B cell (primary cell): ENCODE results near the gene RNF26.

Source experiments
- EZH2 ChIP-seq: IDR thresholded peaks from 2 replicates; pipeline ENCODE4 v1.6.1; 2012; ENCODE audit warnings: borderline replicate concordance, low read depth, mild to moderate bottlenecking, moderate library complexity, low read length; ENCODE audit not compliant: insufficient read depth, poor library complexity, severe bottlenecking
- TF ChIP-seq, protein P1 (sequence below): fragments of 200-600 bp; IDR thresholded peaks from one replicate; pipeline ENCODE4 v1.8.0; 2022; ENCODE audit warnings: antibody characterized with exemption, mild to moderate bottlenecking

GRCh38 chr11:119297938-119298337, 36.4 kb upstream of the RNF26 start:
- TF ChIP-seq, protein P1, sequence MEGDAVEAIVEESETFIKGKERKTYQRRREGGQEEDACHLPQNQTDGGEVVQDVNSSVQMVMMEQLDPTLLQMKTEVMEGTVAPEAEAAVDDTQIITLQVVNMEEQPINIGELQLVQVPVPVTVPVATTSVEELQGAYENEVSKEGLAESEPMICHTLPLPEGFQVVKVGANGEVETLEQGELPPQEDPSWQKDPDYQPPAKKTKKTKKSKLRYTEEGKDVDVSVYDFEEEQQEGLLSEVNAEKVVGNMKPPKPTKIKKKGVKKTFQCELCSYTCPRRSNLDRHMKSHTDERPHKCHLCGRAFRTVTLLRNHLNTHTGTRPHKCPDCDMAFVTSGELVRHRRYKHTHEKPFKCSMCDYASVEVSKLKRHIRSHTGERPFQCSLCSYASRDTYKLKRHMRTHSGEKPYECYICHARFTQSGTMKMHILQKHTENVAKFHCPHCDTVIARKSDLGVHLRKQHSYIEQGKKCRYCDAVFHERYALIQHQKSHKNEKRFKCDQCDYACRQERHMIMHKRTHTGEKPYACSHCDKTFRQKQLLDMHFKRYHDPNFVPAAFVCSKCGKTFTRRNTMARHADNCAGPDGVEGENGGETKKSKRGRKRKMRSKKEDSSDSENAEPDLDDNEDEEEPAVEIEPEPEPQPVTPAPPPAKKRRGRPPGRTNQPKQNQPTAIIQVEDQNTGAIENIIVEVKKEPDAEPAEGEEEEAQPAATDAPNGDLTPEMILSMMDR: no peak
- no peak for TF ChIP-seq EZH2
